HepG2 (cell line): Measurements from ENCODE around the gene TANGO6. TPM values are rescaled to one million over a fixed set of nuclear protein-coding genes. Genes with fewer than 3 reads are reported as not detected.

Experiments used
- CCAR2 ChIP-seq: fragments of 200-400 bp; formaldehyde crosslinking; optimal IDR thresholded peaks from 2 replicates; pipeline ENCODE3; 2018; ENCODE audit warnings: low read depth, mild to moderate bottlenecking, low read length, moderate library complexity
- DNMT3B ChIP-seq: conservative IDR thresholded peaks from 2 replicates; pipeline ENCODE4 v1.6.1; 2016; ENCODE audit warnings: missing biosample characterization, control low read depth
- HDAC2 ChIP-seq: sonication (generic); formaldehyde crosslinking; IDR thresholded peaks from 2 replicates; pipeline ENCODE4 v1.4.0; 2020; ENCODE audit warnings: missing genetic modification reagents
- HMG20B ChIP-seq: conservative IDR thresholded peaks from 2 replicates; pipeline ENCODE4 v1.6.1; 2016; ENCODE audit warnings: missing genetic modification reagents, missing compliant biosample characterization
- HNF4G ChIP-seq, 2 experiments: sonication (generic) in 1 of 2; formaldehyde crosslinking in 1 of 2; IDR thresholded peaks; 2 replicates each; pipeline versions ENCODE4 v1.4.0 to v1.6.1; 2011 to 2020; ENCODE audit warnings: borderline replicate concordance in 2 of 2, low read depth in 2 of 2, mild to moderate bottlenecking in 2 of 2, low read length in 1 of 2, missing genetic modification reagents in 1 of 2, moderate library complexity in 1 of 2
- KDM4B ChIP-seq: sonication (generic); formaldehyde crosslinking; IDR thresholded peaks from 2 replicates; pipeline ENCODE4 v1.4.0; 2020; ENCODE audit warnings: missing genetic modification reagents
- MTF1 ChIP-seq: sonication (generic); formaldehyde crosslinking; IDR thresholded peaks from 2 replicates; pipeline ENCODE4 v1.5.0; 2020; ENCODE audit warnings: missing genetic modification reagents
- MZF1 ChIP-seq: sonication (generic); formaldehyde crosslinking; IDR thresholded peaks from 2 replicates; pipeline ENCODE4 v1.8.1; 2023; ENCODE audit warnings: mild to moderate bottlenecking, missing genetic modification reagents, borderline replicate concordance
- NFE2 ChIP-seq: sonication (generic); formaldehyde crosslinking; IDR thresholded peaks from 2 replicates; pipeline ENCODE4 v1.4.0; 2020; ENCODE audit warnings: missing genetic modification reagents
- NFE2L2 ChIP-seq: fragments of 150-350 bp; IDR thresholded peaks from 2 replicates; pipeline ENCODE4 v1.6.1; 2014; ENCODE audit warnings: low read length
- NFKBIZ ChIP-seq: IDR thresholded peaks from 2 replicates; pipeline ENCODE4 v1.6.1; 2018; ENCODE audit warnings: missing genetic modification reagents, missing compliant biosample characterization
- NFYC ChIP-seq: IDR thresholded peaks from 2 replicates; pipeline ENCODE4 v1.6.1; 2016; ENCODE audit warnings: missing genetic modification reagents, missing compliant biosample characterization
- NKX3-1 ChIP-seq: sonication (generic); formaldehyde crosslinking; IDR thresholded peaks from 2 replicates; pipeline ENCODE4 v1.5.0; 2020; ENCODE audit warnings: missing genetic modification reagents
- NRL ChIP-seq: sonication (generic); formaldehyde crosslinking; IDR thresholded peaks from 2 replicates; pipeline ENCODE4 v1.5.0; 2020; ENCODE audit warnings: missing genetic modification reagents, mild to moderate bottlenecking, moderate library complexity, borderline replicate concordance
- PLRG1 ChIP-seq: fragments of 450-650 bp; conservative IDR thresholded peaks from 2 replicates; pipeline ENCODE4 v1.6.1; 2016
- RCOR2 ChIP-seq: IDR thresholded peaks from 2 replicates; pipeline ENCODE4 v1.6.1; 2016; ENCODE audit warnings: missing biosample characterization, missing genetic modification reagents
- RFXANK ChIP-seq: IDR thresholded peaks from 2 replicates; pipeline ENCODE4 v1.6.1; 2016
- RNF2 ChIP-seq: fragments of 450-650 bp; conservative IDR thresholded peaks from 2 replicates; pipeline ENCODE4 v1.6.1; 2016; ENCODE audit warnings: low read depth
- SCMH1 ChIP-seq: sonication (generic); formaldehyde crosslinking; IDR thresholded peaks from 2 replicates; pipeline ENCODE4 v1.9.0; 2021; ENCODE audit warnings: missing genetic modification reagents, mild to moderate bottlenecking, borderline replicate concordance
- TBX3 ChIP-seq: fragments of 450-650 bp; IDR thresholded peaks from 2 replicates; pipeline ENCODE4 v1.6.1; 2017; ENCODE audit warnings: antibody characterized with exemption, mild to moderate bottlenecking, inconsistent platforms, borderline replicate concordance
- ZBTB7A ChIP-seq: sonication (generic); formaldehyde crosslinking; IDR thresholded peaks from 2 replicates; pipeline ENCODE4 v1.8.0; 2022; ENCODE audit warnings: mild to moderate bottlenecking, missing genetic modification reagents
- ZFP36L1 ChIP-seq: sonication (generic); formaldehyde crosslinking; IDR thresholded peaks from 2 replicates; pipeline ENCODE4 v1.8.0; 2022; ENCODE audit warnings: mild to moderate bottlenecking, missing genetic modification reagents, moderate library complexity
- ZMAT3 ChIP-seq: sonication (generic); formaldehyde crosslinking; conservative IDR thresholded peaks from 2 replicates; pipeline ENCODE4 v1.7.0; 2021; ENCODE audit warnings: missing genetic modification reagents
- ZNF180 ChIP-seq: sonication (generic); formaldehyde crosslinking; IDR thresholded peaks from 2 replicates; pipeline ENCODE4 v1.4.0; 2020; ENCODE audit warnings: low read depth, missing genetic modification reagents, borderline replicate concordance
- ZNF564 ChIP-seq: sonication (generic); formaldehyde crosslinking; IDR thresholded peaks from 2 replicates; pipeline ENCODE4 v1.8.1; 2023; ENCODE audit warnings: mild to moderate bottlenecking, missing genetic modification reagents
- polyA plus RNA-seq, 8 experiments: library from polyadenylated mRNA; depleted of rRNA in 3 of 8; stranded (reverse) in 7 of 8; unstranded in 1 of 8; fragments of >200 nt; fragmentation: Illumina TruSeq in 4 of 8; extraction: Trizol in 4 of 8; gene quantifications; 2 replicates each; pipeline versions ENCODE4 v1.2.1 to v1.2.3, GENCODE V29; 2011 to 2016; ENCODE audit warnings: low read depth in 4 of 8, missing spikeins in 1 of 8, mixed read lengths in 1 of 8; ENCODE audit not compliant: insufficient read depth in 1 of 8
- total RNA-seq, 5 experiments: library from RNA; depleted of rRNA; stranded (reverse); fragments of >200 nt; fragmentation: Illumina TruSeq; extraction: Trizol; gene quantifications; 2 replicates each; pipeline ENCODE4 v1.2.3, GENCODE V29; 2016; ENCODE audit warnings: low read depth in 1 of 5
- TF ChIP-seq, protein P1 (sequence below): IDR thresholded peaks from 2 replicates; pipeline ENCODE4 v1.6.1; 2016; ENCODE audit warnings: mild to moderate bottlenecking
- TF ChIP-seq, protein P2 (sequence below): sonication (generic); formaldehyde crosslinking; IDR thresholded peaks from 2 replicates; pipeline ENCODE4 v1.5.1; 2020; ENCODE audit warnings: mild to moderate bottlenecking, missing genetic modification reagents, moderate library complexity

The TANGO6 gene
- total and polyA plus RNA-seq, 2 of the 13 experiments (the other 11 are each of a cell fraction or from before 2014, with no cell fraction given), result 7.2 to 13.3 TPM

DNA sequence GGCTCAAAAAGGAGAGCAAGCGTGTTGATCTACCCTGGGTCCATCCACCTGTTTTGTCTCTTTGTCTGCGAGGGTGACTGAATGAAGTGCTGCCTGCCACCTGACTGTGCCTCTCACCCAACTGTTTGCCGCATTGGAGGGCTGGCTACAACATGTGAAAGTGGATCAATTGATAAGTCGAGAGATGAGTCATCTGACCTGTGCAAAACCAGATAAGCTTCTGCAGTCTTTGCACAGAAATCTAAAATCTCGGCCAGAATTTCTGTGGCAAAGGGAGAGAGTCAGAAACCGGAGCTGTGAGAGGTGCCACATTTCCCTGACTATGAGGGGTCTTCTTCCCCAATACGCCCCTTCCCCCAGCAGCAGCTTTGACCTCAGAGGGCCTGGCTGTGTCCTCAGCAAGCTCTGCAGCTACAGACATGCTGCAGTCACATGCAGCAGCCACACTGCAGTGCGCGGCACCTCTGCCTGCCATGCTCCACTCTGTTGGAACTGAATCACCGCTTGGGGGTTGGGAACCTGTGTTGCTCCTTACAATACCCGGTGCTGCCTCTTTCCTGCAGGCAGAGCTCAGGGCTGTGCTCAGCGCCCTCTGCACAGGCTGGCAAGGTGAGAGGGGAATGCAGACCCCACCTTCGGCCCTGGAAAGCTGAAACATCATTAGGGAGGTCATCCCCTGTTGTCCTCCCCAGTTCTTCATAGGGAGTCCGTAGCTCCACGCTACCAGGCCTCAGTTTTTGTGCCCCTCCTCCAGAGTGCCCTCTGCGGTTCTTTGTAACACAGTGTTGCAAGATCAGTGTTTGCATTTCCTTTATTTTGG, 246.0 kb downstream of the TANGO6 start (continued):
- no peak for TF ChIP-seq MTF1 (CRISPR knock-in tag)
- no peak for TF ChIP-seq HNF4G (IDR thresholded peaks at IDR 0.05; ENCODE audit: borderline replicate concordance, low read depth, low read length)
- peak; percentile 19; the same call in 1 of the 2 replicates for TF ChIP-seq HNF4G (CRISPR knock-in tag; IDR thresholded peaks at IDR 0.05; ENCODE audit: borderline replicate concordance, low read depth)
- no peak for TF ChIP-seq ZMAT3 (CRISPR knock-in tag)
- no peak for TF ChIP-seq SCMH1 (CRISPR knock-in tag)
- no peak for TF ChIP-seq ZFP36L1
- TF ChIP-seq, protein P1, sequence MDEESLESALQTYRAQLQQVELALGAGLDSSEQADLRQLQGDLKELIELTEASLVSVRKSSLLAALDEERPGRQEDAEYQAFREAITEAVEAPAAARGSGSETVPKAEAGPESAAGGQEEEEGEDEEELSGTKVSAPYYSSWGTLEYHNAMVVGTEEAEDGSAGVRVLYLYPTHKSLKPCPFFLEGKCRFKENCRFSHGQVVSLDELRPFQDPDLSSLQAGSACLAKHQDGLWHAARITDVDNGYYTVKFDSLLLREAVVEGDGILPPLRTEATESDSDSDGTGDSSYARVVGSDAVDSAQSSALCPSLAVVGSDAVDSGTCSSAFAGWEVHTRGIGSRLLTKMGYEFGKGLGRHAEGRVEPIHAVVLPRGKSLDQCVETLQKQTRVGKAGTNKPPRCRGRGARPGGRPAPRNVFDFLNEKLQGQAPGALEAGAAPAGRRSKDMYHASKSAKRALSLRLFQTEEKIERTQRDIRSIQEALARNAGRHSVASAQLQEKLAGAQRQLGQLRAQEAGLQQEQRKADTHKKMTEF (CRISPR knock-in tag), result 0 out of 2 replicates have a peak, but pooled peaks have one; percentile 45
- no peak for TF ChIP-seq ZNF180 (CRISPR knock-in tag)
- 0 out of 2 replicates have a peak, but pooled peaks have one; percentile 24 for TF ChIP-seq NFYC (CRISPR knock-in tag)
- TF ChIP-seq RCOR2 (CRISPR knock-in tag), result no peak; the same call in 1 of the 2 replicates
- TF ChIP-seq PLRG1, result no peak
- no peak for TF ChIP-seq NFE2L2
- TF ChIP-seq CCAR2, result no peak
- TF ChIP-seq HMG20B (CRISPR knock-in tag), result no peak; the same call in 1 of the 2 replicates
- TF ChIP-seq, protein P2, sequence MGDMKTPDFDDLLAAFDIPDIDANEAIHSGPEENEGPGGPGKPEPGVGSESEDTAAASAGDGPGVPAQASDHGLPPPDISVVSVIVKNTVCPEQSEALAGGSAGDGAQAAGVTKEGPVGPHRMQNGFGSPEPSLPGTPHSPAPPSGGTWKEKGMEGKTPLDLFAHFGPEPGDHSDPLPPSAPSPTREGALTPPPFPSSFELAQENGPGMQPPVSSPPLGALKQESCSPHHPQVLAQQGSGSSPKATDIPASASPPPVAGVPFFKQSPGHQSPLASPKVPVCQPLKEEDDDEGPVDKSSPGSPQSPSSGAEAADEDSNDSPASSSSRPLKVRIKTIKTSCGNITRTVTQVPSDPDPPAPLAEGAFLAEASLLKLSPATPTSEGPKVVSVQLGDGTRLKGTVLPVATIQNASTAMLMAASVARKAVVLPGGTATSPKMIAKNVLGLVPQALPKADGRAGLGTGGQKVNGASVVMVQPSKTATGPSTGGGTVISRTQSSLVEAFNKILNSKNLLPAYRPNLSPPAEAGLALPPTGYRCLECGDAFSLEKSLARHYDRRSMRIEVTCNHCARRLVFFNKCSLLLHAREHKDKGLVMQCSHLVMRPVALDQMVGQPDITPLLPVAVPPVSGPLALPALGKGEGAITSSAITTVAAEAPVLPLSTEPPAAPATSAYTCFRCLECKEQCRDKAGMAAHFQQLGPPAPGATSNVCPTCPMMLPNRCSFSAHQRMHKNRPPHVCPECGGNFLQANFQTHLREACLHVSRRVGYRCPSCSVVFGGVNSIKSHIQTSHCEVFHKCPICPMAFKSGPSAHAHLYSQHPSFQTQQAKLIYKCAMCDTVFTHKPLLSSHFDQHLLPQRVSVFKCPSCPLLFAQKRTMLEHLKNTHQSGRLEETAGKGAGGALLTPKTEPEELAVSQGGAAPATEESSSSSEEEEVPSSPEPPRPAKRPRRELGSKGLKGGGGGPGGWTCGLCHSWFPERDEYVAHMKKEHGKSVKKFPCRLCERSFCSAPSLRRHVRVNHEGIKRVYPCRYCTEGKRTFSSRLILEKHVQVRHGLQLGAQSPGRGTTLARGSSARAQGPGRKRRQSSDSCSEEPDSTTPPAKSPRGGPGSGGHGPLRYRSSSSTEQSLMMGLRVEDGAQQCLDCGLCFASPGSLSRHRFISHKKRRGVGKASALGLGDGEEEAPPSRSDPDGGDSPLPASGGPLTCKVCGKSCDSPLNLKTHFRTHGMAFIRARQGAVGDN (CRISPR knock-in tag), result peak; percentile 94
- no peak for TF ChIP-seq NFKBIZ
- no peak for TF ChIP-seq RFXANK (CRISPR knock-in tag)
- TF ChIP-seq DNMT3B, result no peak
- TF ChIP-seq ZBTB7A, result peak; percentile 71
- peak; percentile 50 for TF ChIP-seq HDAC2
- TF ChIP-seq NRL (CRISPR knock-in tag), result peak; percentile 69; the same call in 1 of the 2 replicates
- TF ChIP-seq KDM4B (CRISPR knock-in tag), result 0 out of 2 replicates have a peak, but pooled peaks have one; percentile 15
- TF ChIP-seq ZNF564 (CRISPR knock-in tag), result no peak
- TF ChIP-seq MZF1 (CRISPR knock-in tag), result no peak
- no peak for TF ChIP-seq NFE2 (CRISPR knock-in tag)
- TF ChIP-seq NKX3-1 (CRISPR knock-in tag), result no peak
- TF ChIP-seq RNF2, result 0 out of 2 replicates have a peak, but pooled peaks have one; percentile 24
- TF ChIP-seq TBX3, result no peak
